GM19035 (cell line): ENCODE data around the gene EGR4.
A peak's percentile ranks its signal among the peaks of the same experiment; 100 is the strongest.

ENCODE experiments used
- ATAC-seq: cut with Tn5 transposase; IDR thresholded peaks from one replicate; pipeline ENCODE4 v1.9.1; 2021; ENCODE audit not compliant: unreplicated experiment

The EGR4 gene

GRCh38 chr2:73293534-73294171 lies at the start of gene EGR4:
EGR4 (minus strand) TSS chr2:73293548; CDS start chr2:73293317, 231 bp downstream.
- ATAC-seq: peak; percentile 94

GRCh38 chr2:73341039-73341438 lies 47.7 kb upstream of the EGR4 start:
- no peak for ATAC-seq

DNA sequence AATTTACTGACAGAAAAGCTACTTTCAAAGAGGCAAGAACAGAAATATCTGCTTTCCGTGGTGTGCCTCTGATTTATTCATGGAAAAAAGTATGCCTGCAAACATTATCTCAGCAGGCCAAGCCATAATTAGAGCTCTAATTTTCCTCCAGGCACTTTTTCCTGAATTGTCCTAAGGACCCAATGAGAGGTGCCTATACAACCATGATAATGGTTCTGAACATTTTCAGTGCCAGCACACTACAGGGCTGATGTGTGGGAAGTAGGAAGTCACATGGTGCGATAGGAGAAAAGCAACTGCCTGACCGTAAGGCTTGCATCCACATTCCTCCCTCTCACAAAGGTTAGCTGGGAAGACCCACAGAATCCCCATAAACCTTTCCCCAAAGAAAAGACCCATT lies 45.9 kb upstream of the EGR4 start:
- ATAC-seq: no peak

DNA sequence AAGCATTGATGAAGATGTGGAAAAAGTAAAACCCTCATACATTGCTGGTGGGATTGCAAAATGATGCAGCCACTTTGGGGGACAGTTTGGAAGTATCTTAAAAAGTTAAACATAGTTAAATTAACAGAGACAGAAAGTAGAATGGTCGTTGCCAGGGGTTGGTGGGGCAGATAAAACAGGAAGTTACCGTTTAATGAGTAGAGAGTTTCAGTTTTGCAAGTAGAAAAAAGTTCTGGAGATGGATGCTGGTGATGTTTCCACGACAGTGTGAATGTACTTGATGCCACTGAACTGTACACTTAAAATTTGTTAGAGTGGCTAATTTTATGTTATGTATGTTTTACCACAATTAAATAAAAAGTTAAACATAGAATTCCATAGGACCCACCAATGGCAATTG lies 44.5 kb upstream of the EGR4 start:
- ATAC-seq: no peak

DNA sequence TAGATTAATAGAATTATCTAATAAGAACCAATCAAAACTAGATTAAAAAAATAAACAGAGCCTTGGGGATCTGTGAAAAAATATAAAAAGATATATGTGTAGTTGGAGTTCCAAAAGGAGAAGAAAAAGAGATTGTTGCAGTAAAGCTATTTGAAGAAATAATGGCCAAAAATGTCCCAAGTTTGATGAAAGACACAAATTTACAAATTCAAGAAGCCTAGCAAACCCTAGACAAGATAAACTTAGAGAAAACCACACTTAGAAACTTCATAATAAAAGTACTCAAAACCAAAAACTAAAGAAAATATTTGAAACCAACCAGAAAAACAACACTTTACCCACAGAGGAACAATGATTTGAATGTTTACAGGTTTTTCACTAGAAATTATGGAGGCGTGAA lies 41.3 kb upstream of the EGR4 start:
- ATAC-seq: no peak

GRCh38 chr2:73334045-73334444 lies 40.7 kb upstream of the EGR4 start:
- ATAC-seq: no peak

DNA sequence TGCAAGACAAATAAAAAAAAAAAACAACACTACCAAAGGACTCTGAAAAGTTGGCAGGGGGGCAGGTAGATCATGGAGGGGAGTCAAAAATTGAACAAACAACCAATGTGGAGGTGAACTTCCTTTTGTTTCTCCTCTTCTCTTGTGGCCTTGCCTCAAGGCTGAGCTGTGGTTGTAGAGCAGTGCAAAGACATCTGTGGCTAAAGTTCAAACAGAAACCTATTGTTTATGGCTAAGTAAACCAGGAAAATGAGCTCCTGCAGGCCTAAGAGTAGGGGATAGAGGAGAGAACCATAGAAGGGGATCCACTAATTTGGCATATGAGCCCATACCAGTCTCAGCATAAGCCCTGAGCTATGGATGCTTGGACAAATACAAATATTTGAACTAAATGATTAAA lies 40.2 kb upstream of the EGR4 start:
- ATAC-seq: no peak

- no peak for ATAC-seq
These were observed 30.9 kb upstream of the EGR4 start for GRCh38 chr2:73324126-73324725.

- ATAC-seq: no peak
These were observed 30.2 kb upstream of the EGR4 start for GRCh38 chr2:73323551-73323950.

DNA sequence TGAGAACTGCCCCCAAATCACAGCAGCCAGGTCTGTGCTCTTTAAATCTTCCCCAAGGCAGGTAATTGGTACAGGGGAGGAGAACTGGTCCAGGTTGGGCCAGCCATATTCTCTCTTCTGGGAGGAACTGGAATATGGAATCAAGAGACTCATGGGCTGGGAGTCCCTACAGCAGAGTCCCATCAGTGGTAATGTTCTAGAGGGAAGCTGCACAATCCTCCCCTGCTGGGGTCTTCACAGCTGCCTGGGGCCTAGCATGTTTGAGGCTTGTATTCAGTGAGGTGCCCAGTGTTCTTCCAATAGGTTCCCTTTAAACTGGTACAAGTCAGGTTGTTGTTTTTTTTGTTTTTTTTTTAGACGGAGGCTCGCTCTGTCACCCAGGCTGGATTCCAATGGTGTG lies 21.1 kb upstream of the EGR4 start:
- no peak for ATAC-seq

- ATAC-seq: no peak
These were observed 14.4 kb upstream of the EGR4 start for GRCh38 chr2:73307720-73308119.

GRCh38 chr2:73301636-73302035 lies 8.3 kb upstream of the EGR4 start:
- ATAC-seq: no peak

DNA sequence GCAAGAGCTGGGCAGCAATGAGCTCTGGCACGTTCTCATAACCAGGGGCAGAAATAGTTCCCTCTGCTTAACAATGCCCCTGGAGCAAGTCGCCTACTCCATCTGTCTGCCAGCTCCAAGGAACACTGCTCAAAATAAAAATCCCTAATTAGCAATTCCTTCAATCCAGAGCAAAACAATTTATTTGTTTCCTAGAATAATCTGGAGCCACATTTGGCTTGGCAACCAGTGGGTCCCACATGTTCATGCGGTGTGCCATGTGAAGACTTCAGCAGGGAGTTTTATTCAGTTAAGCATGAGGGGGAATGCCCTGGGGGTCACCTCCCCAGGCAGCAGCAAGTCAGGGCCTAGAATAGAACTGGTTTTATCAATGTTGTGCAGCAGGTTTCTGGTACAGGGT lies 7.6 kb upstream of the EGR4 start:
- no peak for ATAC-seq

DNA sequence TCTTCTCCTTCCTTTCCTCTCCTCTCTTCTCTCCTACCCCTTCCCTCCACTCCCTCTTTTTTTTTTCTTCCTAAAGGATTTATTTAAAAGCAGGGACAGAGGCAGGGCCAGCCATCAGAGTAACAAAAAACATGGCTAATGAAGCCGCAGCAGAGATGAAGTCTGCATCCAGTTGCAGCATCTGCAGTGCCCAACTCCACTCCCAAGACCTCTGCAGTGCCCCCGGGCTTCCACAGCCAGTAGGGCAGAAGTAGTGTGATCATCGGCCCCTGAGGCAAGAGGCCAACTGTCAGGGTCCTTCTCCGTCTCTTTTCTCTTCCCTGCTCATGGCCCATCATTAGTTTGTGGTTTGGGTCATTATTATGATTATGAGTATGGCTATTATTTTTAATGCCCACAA lies 4.2 kb upstream of the EGR4 start:
- ATAC-seq: no peak

DNA sequence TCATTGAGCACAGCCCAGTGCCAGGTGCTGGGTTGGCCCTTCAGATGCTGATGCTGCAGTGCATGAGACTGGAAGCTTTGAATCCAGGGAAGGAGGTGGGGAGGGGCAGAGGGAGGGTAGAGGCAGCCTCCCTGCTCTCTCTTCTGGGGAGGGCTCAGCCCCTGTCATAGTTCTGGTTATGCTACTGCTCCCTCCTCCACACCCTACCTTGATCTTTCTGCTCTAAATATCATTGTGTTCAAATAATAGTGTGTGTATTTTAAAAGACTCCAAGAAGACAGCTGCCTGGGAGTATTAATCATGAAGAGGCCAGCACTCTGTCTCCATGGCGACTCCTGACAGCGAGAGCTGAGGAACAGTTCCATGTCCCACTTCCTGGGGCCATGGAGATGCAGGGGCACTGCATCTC lies 3.8 kb upstream of the EGR4 start:
- no peak for ATAC-seq

GRCh38 chr2:73295751-73296400 lies 2.5 kb upstream of the EGR4 start:
- ATAC-seq: no peak

GRCh38 chr2:73294239-73294638 lies 891 bp upstream of the EGR4 start:
- no peak for ATAC-seq

- peak; percentile 9 for ATAC-seq
These were observed 328 bp downstream of the EGR4 start for GRCh38 chr2:73292906-73293533.

- ATAC-seq: no peak
These were observed 937 bp downstream of the EGR4 start for GRCh38 chr2:73292316-73292905.

DNA sequence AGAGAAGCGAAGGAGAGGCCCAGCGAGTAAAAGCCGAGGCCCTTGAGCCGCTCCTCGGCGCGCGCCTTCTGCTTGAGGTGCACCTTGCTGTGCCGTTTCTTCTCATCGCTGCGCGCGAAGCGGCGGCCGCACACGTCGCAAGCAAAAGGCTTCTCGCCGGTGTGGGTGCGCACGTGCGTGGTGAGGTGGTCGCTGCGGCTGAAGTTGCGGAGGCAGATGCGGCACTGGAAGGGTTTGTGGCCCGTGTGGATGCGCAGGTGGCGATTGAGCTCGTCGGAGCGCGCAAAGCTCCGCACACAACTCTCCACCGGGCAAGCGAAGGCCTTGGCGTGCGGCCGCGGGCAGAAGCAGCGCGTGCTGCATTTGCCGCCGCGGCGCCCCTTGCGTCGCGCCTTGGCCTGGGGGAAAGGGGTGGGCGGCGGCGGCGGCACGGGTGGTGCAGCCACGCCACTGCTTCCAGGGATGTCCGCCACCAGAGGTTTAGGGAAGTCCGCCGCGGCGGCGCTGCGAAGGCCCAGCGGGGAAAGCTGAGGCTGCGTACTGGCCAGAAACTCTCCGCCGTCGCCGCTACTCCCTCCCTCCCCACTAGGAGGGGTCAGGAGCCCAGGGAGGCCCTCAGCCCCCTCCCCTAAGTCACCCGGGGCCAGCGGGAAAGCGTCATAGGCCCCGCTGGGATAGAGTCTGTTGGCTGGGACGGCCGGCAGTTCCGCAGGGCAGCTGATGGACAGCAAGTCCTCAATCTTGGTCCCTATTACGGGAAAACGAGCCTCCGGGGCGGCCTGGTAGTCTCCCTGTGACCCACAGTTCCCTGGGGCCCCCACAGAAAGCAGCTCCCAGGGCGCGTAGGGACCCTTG lies 1.7 kb downstream of the EGR4 start:
- no peak for ATAC-seq

- no peak for ATAC-seq
These were observed 2.3 kb downstream of the EGR4 start for GRCh38 chr2:73291093-73291460.
